GM19023 (cell line): ENCODE measurements around the gene MEF2C.

Source experiments
- ATAC-seq: cut with Tn5 transposase; IDR thresholded peaks from one replicate; pipeline ENCODE4 v1.9.1; 2021; ENCODE audit warnings: mild to moderate bottlenecking, moderate library complexity; ENCODE audit not compliant: unreplicated experiment

MEF2C gene

GRCh38 chr5:88769165-88769564 is 113.8 kb downstream of the MEF2C start:
- ATAC-seq = no peak

GRCh38 chr5:88768411-88768810 is 114.6 kb downstream of the MEF2C start:
- no peak for ATAC-seq

GRCh38 chr5:88765798-88766197 is 117.2 kb downstream of the MEF2C start:
- no peak for ATAC-seq

- ATAC-seq = no peak
Measured at GRCh38 chr5:88765171-88765570, 117.8 kb downstream of the MEF2C start.

GRCh38 chr5:88761939-88762338 is 121.0 kb downstream of the MEF2C start:
- no peak for ATAC-seq

- ATAC-seq = no peak
Measured at GRCh38 chr5:88761269-88761850, 121.6 kb downstream of the MEF2C start.

GRCh38 chr5:88760527-88760926 is 122.5 kb downstream of the MEF2C start:
- no peak for ATAC-seq

GRCh38 chr5:88758591-88758990 is 124.4 kb downstream of the MEF2C start:
- no peak for ATAC-seq

GRCh38 chr5:88758184-88758583 is 124.8 kb downstream of the MEF2C start:
- ATAC-seq = no peak

- ATAC-seq = no peak
Measured at GRCh38 chr5:88756953-88757352, 126.0 kb downstream of the MEF2C start.

- no peak for ATAC-seq
Measured at GRCh38 chr5:88748666-88749065, 134.3 kb downstream of the MEF2C start.

- peak; percentile 74 for ATAC-seq
Measured at GRCh38 chr5:88746438-88746882, 136.5 kb downstream of the MEF2C start.

- ATAC-seq = no peak
Measured at GRCh38 chr5:88745093-88745696, 137.8 kb downstream of the MEF2C start.

- ATAC-seq = no peak
Measured at GRCh38 chr5:88743231-88743834, 139.7 kb downstream of the MEF2C start.

GRCh38 chr5:88741964-88742363 is 141.0 kb downstream of the MEF2C start:
- ATAC-seq = peak; percentile 35

- no peak for ATAC-seq
Measured at GRCh38 chr5:88740604-88741185, 142.3 kb downstream of the MEF2C start.

GRCh38 chr5:88736494-88736893 is 146.5 kb downstream of the MEF2C start:
- ATAC-seq = peak; percentile 24

- peak; percentile 21 for ATAC-seq
Measured at GRCh38 chr5:88734983-88735382, 148.0 kb downstream of the MEF2C start.

- peak; percentile 48 for ATAC-seq
Measured at GRCh38 chr5:88734191-88734640, 148.8 kb downstream of the MEF2C start.

GRCh38 chr5:88732862-88733261 is 150.1 kb downstream of the MEF2C start:
- ATAC-seq = no peak

- ATAC-seq = peak; percentile 56
Measured at GRCh38 chr5:88732181-88732633, 150.8 kb downstream of the MEF2C start.

- ATAC-seq = no peak
Measured at GRCh38 chr5:88729829-88730182, 153.2 kb downstream of the MEF2C start.
